Vagina (tissue), 2 donors: ENCODE data around the gene FGF3. TPM values are rescaled to one million over a fixed set of nuclear protein-coding genes. Genes with fewer than 3 reads are reported as not detected.

ENCODE experiments used
- DNase-seq, 2 donors: peaks; one replicate each; pipeline ENCODE4 v3.0.0-alpha.2; 2017; ENCODE audit errors: extremely low spot score in 2 of 2
- H3K27ac ChIP-seq: fragments of 200-600 bp; sonication (generic); one replicate; pipeline ENCODE4 v1.5.1; 2019
- H3K27me3 ChIP-seq: fragments of 200-600 bp; sonication (generic); one replicate; pipeline ENCODE4 v1.5.1; 2019
- H3K36me3 ChIP-seq, 2 donors: fragments of 200-600 bp; sonication (generic); one replicate each; pipeline ENCODE4 v1.5.1; 2017 to 2019
- H3K4me1 ChIP-seq: fragments of 200-600 bp; sonication (generic); one replicate; pipeline ENCODE4 v1.5.1; 2019
- H3K4me3 ChIP-seq, 2 donors: fragments of 200-600 bp; sonication (generic); 1 replicate in 1 of 2; 2 replicates in 1 of 2; pipeline ENCODE4 v1.5.1; 2016 to 2019
- H3K9me3 ChIP-seq: fragments of 200-600 bp; sonication (generic); one replicate; pipeline ENCODE4 v1.5.1; 2019
- CTCF ChIP-seq, 3 experiments: fragments of 450-650 bp in 2 of 3; fragments of 200-600 bp in 1 of 3; sonication (generic) in 1 of 3; IDR thresholded peaks; one replicate each; pipeline ENCODE4 v1.5.1; 2017 to 2019; ENCODE audit warnings: antibody characterized with exemption in 3 of 3, mild to moderate bottlenecking in 2 of 3, moderate library complexity in 2 of 3
- POLR2A ChIP-seq, 2 donors: fragments of 450-650 bp; IDR thresholded peaks; one replicate each; pipeline ENCODE4 v1.6.1; 2017; ENCODE audit warnings: antibody characterized with exemption in 2 of 2, mild to moderate bottlenecking in 2 of 2, moderate library complexity in 2 of 2
- POLR2AphosphoS5 ChIP-seq, 2 donors: sonication (generic); formaldehyde crosslinking; IDR thresholded peaks; one replicate each; pipeline ENCODE4 v1.9.0; 2017; ENCODE audit warnings: antibody characterized with exemption in 2 of 2, mild to moderate bottlenecking in 2 of 2, low read depth in 1 of 2; ENCODE audit not compliant: insufficient read depth in 1 of 2
- intact Hi-C: fragments of 100-400 bp; cut with DNase I; formaldehyde crosslinking; loops from one replicate; pipeline ENCODE4 v1.15.1; 2023
- total RNA-seq: library from RNA; depleted of rRNA; stranded (reverse); fragments of >200 nt; gene quantifications from one replicate; pipeline ENCODE4 v1.2.3, GENCODE V29; 2016

FGF3 gene
- total RNA-seq, 1 donor from 2014 or later = not detected

GRCh38 chr11:69825037-69825834 is 6.0 kb upstream of the FGF3 start:
- H3K36me3 ChIP-seq = no peaks in the 10 kb centered on the region
- H3K27me3 ChIP-seq = peaks cover 2% of the 10 kb centered on the region
- no peaks in the 10 kb centered on the region for H3K4me1 ChIP-seq
- DNase-seq = no peak
- H3K9me3 ChIP-seq = no peaks in the 10 kb centered on the region
- intact Hi-C loops = no loop called here
- TF ChIP-seq POLR2A (IDR thresholded peaks at IDR 0.05) (no peak), POLR2AphosphoS5 (IDR thresholded peaks at IDR 0.05; ENCODE audit: insufficient read depth in 1 of 2, low read depth in 1 of 2) (no peak)
- no peak overlapping the region for H3K27ac ChIP-seq
- H3K4me3 ChIP-seq = no peak overlapping the region

GRCh38 chr11:69823641-69824265 is 4.5 kb upstream of the FGF3 start:
- H3K27ac ChIP-seq = no peak overlapping the region
- DNase-seq = no peak
- intact Hi-C loops = no loop called here
- no peaks in the 10 kb centered on the region for H3K9me3 ChIP-seq
- no peak overlapping the region for H3K4me3 ChIP-seq
- H3K27me3 ChIP-seq = peaks cover 4% of the 10 kb centered on the region
- no peaks in the 10 kb centered on the region for H3K4me1 ChIP-seq
- TF ChIP-seq POLR2AphosphoS5 (IDR thresholded peaks at IDR 0.05; ENCODE audit: insufficient read depth in 1 of 2, low read depth in 1 of 2) = no peak
- no peak for TF ChIP-seq CTCF (IDR thresholded peaks at IDR 0.05)
- H3K36me3 ChIP-seq = no peaks in the 10 kb centered on the region

GRCh38 chr11:69822676-69823494 is 3.7 kb upstream of the FGF3 start:
- intact Hi-C loops = no loop called here
- peaks cover 4% of the 10 kb centered on the region for H3K27me3 ChIP-seq
- TF ChIP-seq POLR2A (IDR thresholded peaks at IDR 0.05) (no peak), CTCF (IDR thresholded peaks at IDR 0.05) (no peak), POLR2AphosphoS5 (IDR thresholded peaks at IDR 0.05; ENCODE audit: insufficient read depth in 1 of 2, low read depth in 1 of 2) (no peak)

GRCh38 chr11:69821511-69822040 is 2.4 kb upstream of the FGF3 start:
- no peak overlapping the region for H3K4me3 ChIP-seq
- TF ChIP-seq CTCF (IDR thresholded peaks at IDR 0.05) = no peak
- no peak for TF ChIP-seq POLR2AphosphoS5 (IDR thresholded peaks at IDR 0.05; ENCODE audit: insufficient read depth in 1 of 2, low read depth in 1 of 2)
- TF ChIP-seq POLR2A (IDR thresholded peaks at IDR 0.05) = no peak
- no peak for DNase-seq
- no peak overlapping the region for H3K27ac ChIP-seq
- intact Hi-C loops = no loop called here
- H3K36me3 ChIP-seq = no peaks in the 10 kb centered on the region
- H3K9me3 ChIP-seq = no peaks in the 10 kb centered on the region
- peaks cover 4% of the 10 kb centered on the region for H3K27me3 ChIP-seq
- peaks cover 6% of the 10 kb centered on the region for H3K4me1 ChIP-seq

More at GRCh38 chr11:69822676-69823494, 3.7 kb upstream of the FGF3 start:
- no peaks in the 10 kb centered on the region for H3K9me3 ChIP-seq
- H3K4me3 ChIP-seq = no peak overlapping the region
- H3K4me1 ChIP-seq = no peaks in the 10 kb centered on the region
- H3K36me3 ChIP-seq = no peaks in the 10 kb centered on the region
- no peak for DNase-seq
- H3K27ac ChIP-seq = no peak overlapping the region

- TF ChIP-seq POLR2A (IDR thresholded peaks at IDR 0.05) (no peak), POLR2AphosphoS5 (IDR thresholded peaks at IDR 0.05; ENCODE audit: insufficient read depth in 1 of 2, low read depth in 1 of 2) (no peak), CTCF (IDR thresholded peaks at IDR 0.05) (no peak)
- peaks cover 4% of the 10 kb centered on the region for H3K27me3 ChIP-seq
- intact Hi-C loops = no loop called here
- H3K9me3 ChIP-seq = no peaks in the 10 kb centered on the region
- H3K36me3 ChIP-seq = no peaks in the 10 kb centered on the region
- no peak for DNase-seq
- peaks cover 6% of the 10 kb centered on the region for H3K4me1 ChIP-seq
- H3K4me3 ChIP-seq = no peak overlapping the region
- H3K27ac ChIP-seq = no peak overlapping the region
Observed at GRCh38 chr11:69820441-69820840, 1.2 kb upstream of the FGF3 start.
